K562 (cell line): ENCODE data around the gene ST3GAL3. TPM values are rescaled to one million over a fixed set of nuclear protein-coding genes. Genes with fewer than 3 reads are reported as not detected.

Experiments used
- ATF1 ChIP-seq, 2 experiments: fragments of 450-650 bp in 1 of 2; IDR thresholded peaks; 2 replicates each; pipeline ENCODE4 v1.6.1; 2016; ENCODE audit warnings: missing compliant biosample characterization in 1 of 2, missing genetic modification characterization in 1 of 2
- CREM ChIP-seq: IDR thresholded peaks from 2 replicates; pipeline ENCODE4 v1.6.1; 2014; ENCODE audit warnings: antibody characterized with exemption, low read depth
- ETV5 ChIP-seq: sonication (generic); formaldehyde crosslinking; IDR thresholded peaks from 2 replicates; pipeline ENCODE4 v1.4.0; 2020; ENCODE audit warnings: low read depth, mild to moderate bottlenecking, missing genetic modification reagents
- FOXK1 ChIP-seq: sonication (generic); formaldehyde crosslinking; IDR thresholded peaks from 2 replicates; pipeline ENCODE4 v1.8.0; 2022; ENCODE audit warnings: missing genetic modification reagents, mild to moderate bottlenecking, borderline replicate concordance
- GATAD2B ChIP-seq: fragments of 450-650 bp; IDR thresholded peaks from 2 replicates; pipeline ENCODE4 v1.6.1; 2017; ENCODE audit warnings: mild to moderate bottlenecking, borderline replicate concordance
- MLLT1 ChIP-seq, 2 experiments: fragments of 450-650 bp; IDR thresholded peaks; 2 replicates each; pipeline ENCODE4 v1.6.1; 2016
- PHTF2 ChIP-seq: fragments of 250-450 bp; sonication (Bioruptor Pico); IDR thresholded peaks from 2 replicates; pipeline ENCODE4 v1.5.0; 2021; ENCODE audit warnings: mild to moderate bottlenecking
- POLR2G ChIP-seq: fragments of 200-400 bp; formaldehyde crosslinking; IDR thresholded peaks from 2 replicates; pipeline ENCODE4 v1.6.1; 2017; ENCODE audit warnings: low read depth, mild to moderate bottlenecking, antibody characterized with exemption, low read length, moderate library complexity
- POLR3A ChIP-seq: IDR thresholded peaks from 2 replicates; pipeline ENCODE4 v1.6.1; 2011; ENCODE audit warnings: borderline replicate concordance, mild to moderate bottlenecking, moderate library complexity; ENCODE audit not compliant: insufficient read length, insufficient read depth; ENCODE audit errors: extremely low read depth
- RBM25 ChIP-seq: fragments of 200-400 bp; formaldehyde crosslinking; IDR thresholded peaks from 2 replicates; pipeline ENCODE4 v1.6.1; 2018; ENCODE audit warnings: low read length, low read depth, moderate library complexity; ENCODE audit not compliant: severe bottlenecking
- SP2 ChIP-seq: IDR thresholded peaks from 2 replicates; pipeline ENCODE4 v1.6.1; 2011; ENCODE audit warnings: mild to moderate bottlenecking, low read depth, low read length, moderate library complexity; ENCODE audit not compliant: poor library complexity, severe bottlenecking; ENCODE audit errors: extremely low read depth
- SPI1 ChIP-seq: IDR thresholded peaks from 2 replicates; pipeline ENCODE4 v1.6.1; 2011; ENCODE audit warnings: low read depth, low read length, control low read depth, borderline replicate concordance
- STAG1 ChIP-seq: sonication (generic); formaldehyde crosslinking; IDR thresholded peaks from 2 replicates; pipeline ENCODE4 v1.5.0; 2020; ENCODE audit warnings: missing genetic modification reagents, borderline replicate concordance
- SUPT5H ChIP-seq: fragments of 450-650 bp; IDR thresholded peaks from 2 replicates; pipeline ENCODE4 v1.6.1; 2016
- TAF15 ChIP-seq: fragments of 200-400 bp; formaldehyde crosslinking; IDR thresholded peaks from 2 replicates; pipeline ENCODE4 v1.6.1; 2017; ENCODE audit warnings: mild to moderate bottlenecking, low read depth, low read length, moderate library complexity
- TEAD1 ChIP-seq, 2 experiments: fragments of 450-650 bp in 1 of 2; sonication (generic) in 1 of 2; formaldehyde crosslinking; IDR thresholded peaks; 2 replicates each; pipeline versions ENCODE4 v1.4.0 to v1.8.0; 2020 to 2022; ENCODE audit warnings: mild to moderate bottlenecking in 2 of 2, missing genetic modification reagents in 1 of 2
- ZC3H4 ChIP-seq: sonication (generic); formaldehyde crosslinking; IDR thresholded peaks from 2 replicates; pipeline ENCODE4 v1.9.0; 2021; ENCODE audit warnings: missing genetic modification reagents, borderline replicate concordance
- ZKSCAN1 ChIP-seq: fragments of 150-350 bp; IDR thresholded peaks from 2 replicates; pipeline ENCODE4 v1.6.1; 2016; ENCODE audit warnings: low read depth, low read length
- ZKSCAN8 ChIP-seq: fragments of 200-800 bp; sonication (Bioruptor generic); IDR thresholded peaks from 2 replicates; pipeline ENCODE4 v1.6.1; 2016; ENCODE audit warnings: missing genetic modification characterization, missing compliant biosample characterization
- ZNF507 ChIP-seq: conservative IDR thresholded peaks from 2 replicates; pipeline ENCODE4 v1.6.1; 2017; ENCODE audit warnings: missing genetic modification characterization, missing compliant biosample characterization
- ZNF644 ChIP-seq: fragments of 200-800 bp; sonication (Bioruptor generic); IDR thresholded peaks from 2 replicates; pipeline ENCODE4 v1.6.1; 2016; ENCODE audit warnings: low read depth, missing genetic modification characterization, missing compliant biosample characterization
- polyA plus RNA-seq, 8 experiments: library from polyadenylated mRNA; depleted of rRNA in 4 of 8; stranded (reverse) in 5 of 8; unstranded in 3 of 8; fragments of >200 nt; fragmentation: Nextera tagmentation in 2 of 8; fragmentation: Illumina TruSeq in 1 of 8; extraction: Ambion mirVana in 2 of 8; extraction: Trizol in 1 of 8; gene quantifications; 2 replicates each; pipeline versions ENCODE4 v1.2.1 to v1.2.3, GENCODE V29; 2011 to 2014; ENCODE audit warnings: inconsistent platforms in 1 of 8, missing spikeins in 1 of 8
- total RNA-seq, 7 experiments: library from RNA; depleted of rRNA in 6 of 7; stranded (reverse); fragments of >200 nt in 6 of 7; fragmentation: Illumina TruSeq in 2 of 7; extraction: Trizol in 2 of 7; gene quantifications; 2 replicates each; pipeline versions ENCODE4 v1.2.1 to v1.2.3, GENCODE V29; 2011 to 2021; ENCODE audit warnings: low replicate concordance in 1 of 7
- TF ChIP-seq, protein P1 (sequence below), 2 experiments: fragments of 450-650 bp in 1 of 2; IDR thresholded peaks; 2 replicates each; pipeline ENCODE4 v1.6.1; 2011 to 2017; ENCODE audit warnings: low read depth in 2 of 2, antibody characterized with exemption in 1 of 2, borderline replicate concordance in 1 of 2, low read length in 1 of 2, mild to moderate bottlenecking in 1 of 2, mixed read lengths in 1 of 2; ENCODE audit not compliant: control insufficient read depth in 1 of 2

The ST3GAL3 gene
- total and polyA plus RNA-seq, 9 of the 15 experiments (the other 6 are each of a cell fraction or from before 2014, with no cell fraction given) = 1.2 to 18.9 (median 11.0) TPM

DNA sequence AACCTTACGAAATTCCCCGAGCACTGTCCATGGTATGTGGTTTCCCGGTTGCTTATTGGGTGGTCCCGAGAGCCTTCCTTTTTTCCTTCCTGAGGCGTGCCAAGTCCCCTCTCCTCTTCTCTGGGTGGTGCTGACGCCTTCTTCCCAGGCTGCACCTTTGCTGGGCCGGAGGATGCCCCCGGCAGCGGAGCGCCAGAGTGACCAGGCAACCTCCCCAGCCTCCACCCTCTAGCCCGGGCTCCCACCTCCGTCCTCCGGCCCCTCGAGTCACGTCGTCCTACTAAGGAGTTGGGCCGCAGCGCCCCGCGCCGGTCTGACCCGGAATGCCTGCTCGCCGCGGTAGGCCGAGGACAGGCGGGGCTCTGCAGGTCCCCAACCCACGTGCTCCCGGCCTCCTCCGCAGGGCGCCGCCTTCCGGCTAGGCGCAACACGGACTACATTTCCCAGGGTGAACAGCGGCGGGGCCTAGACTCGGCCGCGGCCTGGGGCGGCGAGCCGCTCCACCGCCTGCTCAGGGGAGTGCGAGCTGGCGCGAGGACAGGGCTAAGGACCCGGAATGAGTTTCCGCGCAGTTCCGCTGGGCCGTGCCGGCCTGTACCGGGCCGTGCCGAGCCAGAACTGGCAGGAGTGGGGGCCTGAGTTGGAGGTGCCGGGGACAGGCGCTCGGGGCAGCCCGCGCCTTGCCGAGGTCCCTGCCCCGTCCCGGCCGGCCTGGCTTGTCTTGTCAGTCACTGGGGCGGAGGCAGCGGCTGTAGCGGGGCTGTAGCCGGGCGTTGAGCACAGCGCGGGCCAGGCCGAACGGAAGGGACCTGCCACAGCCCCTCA, 239.1 kb downstream of the ST3GAL3 start, which contains the start of gene IPO13 (continued):
- TF ChIP-seq GATAD2B (no peak), CREM (peak; percentile 85), ZC3H4 (no peak), TEAD1 (CRISPR knock-in tag; IDR thresholded peaks at IDR 0.05) (peak; percentile 7 to 99; a peak in 3 of 4 replicates), ZKSCAN8 (no peak), TAF15 (peak; percentile 50; the same call in 1 of the 2 replicates), SP2 (no peak), RBM25 (no peak), POLR3A (no peak), STAG1 (CRISPR knock-in tag) (peak; percentile 93), POLR2G (peak; percentile 97), ETV5 (peak; percentile 91), ZNF507 (tag) (no peak), PHTF2 (no peak), SUPT5H (peak; percentile 91), SPI1 (peak; percentile 26; the same call in 1 of the 2 replicates), MLLT1 (IDR thresholded peaks at IDR 0.05) (peak in 1 of 2 experiments; percentile 54; a peak in 1 of 4 replicates), ATF1 (CRISPR knock-in tag; IDR thresholded peaks at IDR 0.05) (no peak), ATF1 (tag; IDR thresholded peaks at IDR 0.05) (peak; percentile 90), ZNF644 (tag) (no peak), ZKSCAN1 (peak; percentile 99), FOXK1 (0 out of 2 replicates have a peak, but pooled peaks have one; percentile 51)
- TF ChIP-seq, protein P1, sequence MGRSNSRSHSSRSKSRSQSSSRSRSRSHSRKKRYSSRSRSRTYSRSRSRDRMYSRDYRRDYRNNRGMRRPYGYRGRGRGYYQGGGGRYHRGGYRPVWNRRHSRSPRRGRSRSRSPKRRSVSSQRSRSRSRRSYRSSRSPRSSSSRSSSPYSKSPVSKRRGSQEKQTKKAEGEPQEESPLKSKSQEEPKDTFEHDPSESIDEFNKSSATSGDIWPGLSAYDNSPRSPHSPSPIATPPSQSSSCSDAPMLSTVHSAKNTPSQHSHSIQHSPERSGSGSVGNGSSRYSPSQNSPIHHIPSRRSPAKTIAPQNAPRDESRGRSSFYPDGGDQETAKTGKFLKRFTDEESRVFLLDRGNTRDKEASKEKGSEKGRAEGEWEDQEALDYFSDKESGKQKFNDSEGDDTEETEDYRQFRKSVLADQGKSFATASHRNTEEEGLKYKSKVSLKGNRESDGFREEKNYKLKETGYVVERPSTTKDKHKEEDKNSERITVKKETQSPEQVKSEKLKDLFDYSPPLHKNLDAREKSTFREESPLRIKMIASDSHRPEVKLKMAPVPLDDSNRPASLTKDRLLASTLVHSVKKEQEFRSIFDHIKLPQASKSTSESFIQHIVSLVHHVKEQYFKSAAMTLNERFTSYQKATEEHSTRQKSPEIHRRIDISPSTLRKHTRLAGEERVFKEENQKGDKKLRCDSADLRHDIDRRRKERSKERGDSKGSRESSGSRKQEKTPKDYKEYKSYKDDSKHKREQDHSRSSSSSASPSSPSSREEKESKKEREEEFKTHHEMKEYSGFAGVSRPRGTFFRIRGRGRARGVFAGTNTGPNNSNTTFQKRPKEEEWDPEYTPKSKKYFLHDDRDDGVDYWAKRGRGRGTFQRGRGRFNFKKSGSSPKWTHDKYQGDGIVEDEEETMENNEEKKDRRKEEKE (IDR thresholded peaks at IDR 0.05; ENCODE audit: borderline replicate concordance in 1 of 2, control insufficient read depth in 1 of 2, low read depth in 2 of 2, low read length in 1 of 2) = no peak
